Measurements from ENCODE around the gene ME3. TPM values are rescaled to one million over a fixed set of nuclear protein-coding genes. Genes with fewer than 3 reads are reported as not detected.
"Not testable (repeated sequence)": the region's sequence is repeated elsewhere in the genome, so short reads cannot be mapped to it uniquely, and the experiment has no call there.

Gene ME3
- total RNA-seq, 1 donor from 2014 or later: 9.7 TPM

- peak; percentile 50 for TF ChIP-seq CTCF (conservative IDR thresholded peaks at IDR 0.05)
- no peaks in the 10 kb centered on the region for H3K4me1 Mint-ChIP-seq (ENCODE audit: unreplicated experiment)
- no peaks in the 10 kb centered on the region for H3K36me3 Mint-ChIP-seq
- H3K27me3 Mint-ChIP-seq: no peaks in the 10 kb centered on the region
- H3K9me3 Mint-ChIP-seq: no peaks in the 10 kb centered on the region
- no peak for DNase-seq (ENCODE audit: extremely low spot score, unreplicated experiment)
- no peak overlapping the region for H3K4me3 Mint-ChIP-seq
- H3K27ac Mint-ChIP-seq: no peak overlapping the region
Observed at GRCh38 chr11:86418917-86419316, 253.5 kb downstream of the ME3 start.

GRCh38 chr11:86418513-86418912 is 253.9 kb downstream of the ME3 start:
- H3K27me3 Mint-ChIP-seq: no peaks in the 10 kb centered on the region
- no peaks in the 10 kb centered on the region for H3K4me1 Mint-ChIP-seq (ENCODE audit: unreplicated experiment)
- no peak for TF ChIP-seq CTCF (conservative IDR thresholded peaks at IDR 0.05)
- H3K9me3 Mint-ChIP-seq: no peaks in the 10 kb centered on the region
- H3K27ac Mint-ChIP-seq: no peak overlapping the region
- no peaks in the 10 kb centered on the region for H3K36me3 Mint-ChIP-seq
- no peak overlapping the region for H3K4me3 Mint-ChIP-seq
- no peak for DNase-seq (ENCODE audit: extremely low spot score, unreplicated experiment)

GRCh38 chr11:86418106-86418505 is 254.3 kb downstream of the ME3 start:
- Mint-ChIP-seq H3K36me3 (no peaks in the 10 kb centered on the region), H3K9me3 (no peaks in the 10 kb centered on the region), H3K4me1 (ENCODE audit: unreplicated experiment) (no peaks in the 10 kb centered on the region), H3K27ac (no peak overlapping the region), H3K27me3 (no peaks in the 10 kb centered on the region), H3K4me3 (no peak overlapping the region)
- DNase-seq (ENCODE audit: extremely low spot score, unreplicated experiment): no peak
- no peak for TF ChIP-seq CTCF (conservative IDR thresholded peaks at IDR 0.05)

- not testable (repeated sequence) for H3K4me1 Mint-ChIP-seq (ENCODE audit: unreplicated experiment); H3K4me3 Mint-ChIP-seq; H3K27ac Mint-ChIP-seq; H3K27me3 Mint-ChIP-seq; H3K9me3 Mint-ChIP-seq; H3K36me3 Mint-ChIP-seq; DNase-seq (ENCODE audit: extremely low spot score, unreplicated experiment)
Observed at GRCh38 chr11:86416951-86417350, 255.5 kb downstream of the ME3 start.

GRCh38 chr11:86416494-86416893 is 255.9 kb downstream of the ME3 start:
- DNase-seq (ENCODE audit: extremely low spot score, unreplicated experiment): no peak
- Mint-ChIP-seq H3K27me3 (no peaks in the 10 kb centered on the region), H3K36me3 (no peaks in the 10 kb centered on the region), H3K4me1 (ENCODE audit: unreplicated experiment) (no peaks in the 10 kb centered on the region), H3K4me3 (no peak overlapping the region), H3K9me3 (no peaks in the 10 kb centered on the region), H3K27ac (no peak overlapping the region)
- no peak for TF ChIP-seq CTCF (conservative IDR thresholded peaks at IDR 0.05)

- DNase-seq (ENCODE audit: extremely low spot score, unreplicated experiment): no peak
- H3K27ac Mint-ChIP-seq: no peak overlapping the region
Observed at GRCh38 chr11:86415026-86415425, 257.4 kb downstream of the ME3 start.

More at GRCh38 chr11:86415026-86415425, 257.4 kb downstream of the ME3 start:
- TF ChIP-seq CTCF (conservative IDR thresholded peaks at IDR 0.05): no peak
- H3K4me3 Mint-ChIP-seq: no peak overlapping the region
- H3K36me3 Mint-ChIP-seq: no peaks in the 10 kb centered on the region
- H3K4me1 Mint-ChIP-seq (ENCODE audit: unreplicated experiment): no peaks in the 10 kb centered on the region
- no peaks in the 10 kb centered on the region for H3K27me3 Mint-ChIP-seq
- H3K9me3 Mint-ChIP-seq: no peaks in the 10 kb centered on the region

Data from type B pancreatic cell (in vitro differentiated cells).